DMS153 (cell line): Measurements from ENCODE around the gene AFF1.
A peak's percentile ranks its signal among the peaks of the same experiment; 100 is the strongest.

Experiments
- DNase-seq: peaks from one replicate; lab custom pipeline; 2025; lab: John Stamatoyannopoulos, UW

Gene AFF1

DNA sequence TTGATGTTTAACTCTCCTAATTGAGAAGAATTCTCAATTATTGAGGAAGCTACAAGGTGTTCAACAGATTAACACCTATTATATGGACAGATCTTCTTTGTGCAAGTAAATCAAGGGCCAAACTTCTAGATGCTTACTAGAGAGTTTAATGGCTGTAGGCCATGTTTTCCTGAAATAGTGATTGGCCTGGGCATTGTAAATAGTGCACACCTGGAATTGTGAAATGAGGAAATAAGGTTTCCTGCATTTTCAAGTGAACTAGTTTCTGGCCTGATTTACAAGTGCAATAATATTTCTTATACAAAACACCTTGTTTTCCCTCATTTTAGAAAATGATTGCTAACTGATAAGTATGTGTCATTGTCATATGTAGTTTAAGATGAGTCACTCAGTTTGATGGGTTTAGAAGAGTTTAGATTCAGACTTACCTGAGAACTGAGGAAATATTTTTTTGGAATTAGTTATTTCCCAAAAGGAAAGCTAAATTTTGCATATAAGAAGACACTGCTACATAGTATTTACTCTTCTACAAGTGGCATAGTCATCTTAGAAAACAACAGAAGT is 21.2 kb downstream of the AFF1 start:
- DNase-seq = no peak

DNA sequence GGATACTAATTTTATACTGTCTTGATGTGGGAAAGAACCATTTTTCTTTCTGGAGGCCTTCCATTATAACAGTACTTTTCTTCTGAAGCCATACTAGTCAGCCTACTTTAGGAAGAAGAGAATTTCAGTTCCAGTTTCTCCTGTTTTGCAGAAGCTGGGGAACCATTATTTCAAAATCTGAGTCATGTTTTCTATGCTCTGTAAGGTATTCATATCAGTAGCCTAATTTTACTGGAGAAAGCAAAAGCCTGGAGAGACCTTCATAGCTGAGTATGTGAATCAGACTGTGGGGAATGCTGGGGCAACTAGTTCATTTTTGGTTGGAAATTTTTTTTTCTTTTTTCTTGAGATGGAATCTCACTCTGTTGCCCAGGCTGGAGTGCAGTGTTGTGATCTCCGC is 22.4 kb downstream of the AFF1 start:
- no peak for DNase-seq

DNA sequence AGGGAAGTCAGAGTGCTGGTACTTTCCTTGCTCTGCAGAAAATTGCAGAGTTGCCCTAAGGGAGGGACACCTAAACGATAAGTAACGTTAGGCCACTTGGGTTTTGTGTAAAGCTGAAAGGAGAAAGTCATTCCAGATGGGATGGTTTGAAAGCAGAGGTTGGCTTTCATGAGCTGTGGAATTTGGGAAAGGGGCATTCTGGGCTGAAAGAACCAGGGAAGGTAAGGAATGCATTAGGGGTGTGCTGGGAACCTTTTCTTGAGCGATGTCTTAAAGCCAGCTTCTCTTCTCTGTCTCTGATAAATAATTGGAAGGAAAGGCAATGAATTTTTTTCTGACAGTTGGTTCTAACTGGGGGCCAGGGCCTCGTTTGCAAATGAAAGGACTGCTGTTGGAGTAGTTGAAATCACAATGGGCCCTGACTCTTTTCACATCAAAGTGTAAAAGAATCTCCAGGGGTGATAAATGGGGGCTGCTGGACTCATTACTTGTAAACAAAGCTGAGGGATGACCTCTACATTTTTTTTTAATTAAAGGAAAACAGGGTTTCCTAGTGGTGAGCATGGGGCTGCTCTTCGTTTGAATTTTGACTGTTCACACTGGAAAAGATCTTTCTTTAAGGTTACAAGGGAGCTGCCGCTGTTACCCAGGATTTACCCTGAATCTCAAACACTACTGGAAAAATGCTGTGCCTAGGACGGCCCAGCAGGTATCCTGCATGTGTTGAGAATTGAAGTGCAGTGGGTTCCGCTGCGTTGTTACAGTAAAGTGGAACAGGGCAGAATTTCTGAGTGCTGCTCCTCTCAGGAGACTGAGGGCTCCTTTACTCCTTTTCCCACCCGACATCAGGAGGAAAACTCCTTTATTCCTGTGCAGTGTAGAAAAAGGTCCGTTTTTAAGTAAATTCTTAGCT is 25.0 kb downstream of the AFF1 start:
- DNase-seq = no peak

DNA sequence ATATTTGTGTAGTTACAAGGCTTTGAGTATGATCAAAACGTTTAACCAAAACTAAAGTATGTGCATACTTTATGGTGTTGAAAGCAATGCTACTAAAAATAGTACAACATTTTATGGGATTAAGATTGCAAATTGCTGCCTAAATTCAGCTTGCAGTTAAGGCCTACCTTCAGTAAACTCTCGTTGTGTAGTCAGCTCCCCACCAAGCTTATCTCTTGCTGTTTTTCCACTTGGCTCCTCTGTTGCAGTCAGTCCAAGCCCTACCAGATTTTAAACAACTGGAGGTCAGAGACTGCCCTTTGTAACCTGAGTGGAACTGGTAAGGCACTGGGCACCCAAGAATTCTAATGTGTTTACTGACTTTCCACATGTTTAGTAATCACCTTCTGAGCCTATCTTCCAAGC is 25.7 kb downstream of the AFF1 start:
- DNase-seq = no peak

DNA sequence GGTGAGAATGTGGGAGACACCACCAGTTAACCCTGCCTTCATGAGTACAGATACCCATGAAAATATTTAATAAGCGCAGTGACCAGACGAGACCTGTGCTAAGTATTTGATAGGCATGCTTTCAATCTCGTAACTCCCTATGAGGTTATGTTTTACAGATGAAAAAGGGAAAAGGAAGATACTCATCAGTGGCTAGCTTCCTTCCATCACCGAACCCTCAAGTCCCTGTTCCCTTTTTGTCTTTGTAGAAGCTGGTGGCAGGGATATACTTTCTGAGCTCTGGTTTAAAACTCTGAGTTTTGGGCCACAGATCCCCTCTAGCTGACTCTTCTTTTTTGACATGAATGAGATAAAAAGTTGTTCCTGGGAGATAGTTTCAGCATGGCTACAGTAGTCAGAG is 26.3 kb downstream of the AFF1 start:
- DNase-seq = no peak

DNA sequence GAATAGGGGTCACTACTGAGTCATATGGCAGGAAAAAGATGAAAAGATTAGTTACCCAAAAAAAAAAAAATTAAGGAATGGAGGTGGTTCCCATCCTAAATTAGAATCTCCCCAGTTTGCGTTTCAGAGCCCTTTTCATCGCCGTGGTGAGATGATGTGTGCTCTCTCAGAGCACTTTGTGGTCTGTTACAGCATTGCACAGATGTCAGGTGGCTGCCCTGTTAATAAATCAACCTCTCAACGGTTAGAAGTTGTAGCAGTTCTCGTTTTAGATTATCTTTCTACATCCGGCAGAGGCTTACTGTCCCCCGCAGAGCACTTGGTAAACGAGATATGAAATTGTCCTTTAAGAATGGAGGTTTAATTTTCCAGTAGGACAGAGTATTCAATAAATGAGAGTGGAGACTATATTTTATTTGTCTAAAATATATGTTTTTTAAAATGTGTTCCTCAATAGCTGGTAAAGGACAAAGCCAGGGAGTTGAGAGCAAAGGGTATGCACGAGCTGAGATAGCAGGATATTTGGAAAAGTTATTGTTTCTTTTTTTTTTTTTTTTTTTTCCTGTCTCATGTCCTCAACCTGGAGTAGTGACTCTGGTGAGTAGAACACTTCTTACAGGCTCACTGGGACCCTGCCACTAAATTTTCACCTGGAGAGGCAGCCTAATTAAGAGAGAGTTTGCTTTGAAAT is 26.9 kb downstream of the AFF1 start:
- peak; percentile 81 for DNase-seq

DNA sequence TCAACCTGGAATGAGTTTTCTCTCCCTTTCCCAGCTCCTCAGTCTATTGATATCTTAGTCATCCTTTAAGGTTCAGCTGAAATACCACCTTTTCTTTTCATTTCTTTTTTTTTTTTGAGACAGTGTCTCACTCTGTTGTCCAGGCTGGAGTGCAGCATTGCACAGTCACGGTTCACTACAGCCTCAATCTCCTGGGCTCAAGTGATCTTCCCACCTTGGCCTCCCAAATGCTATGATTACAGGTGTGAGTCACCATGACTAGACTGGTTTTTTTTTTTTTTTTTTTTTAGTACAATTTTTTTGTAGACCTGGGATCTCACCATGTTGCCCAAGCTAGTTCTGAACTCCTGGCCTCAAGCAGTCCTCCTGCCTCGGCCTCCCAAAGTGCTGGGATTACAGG is 28.9 kb downstream of the AFF1 start:
- no peak for DNase-seq

DNA sequence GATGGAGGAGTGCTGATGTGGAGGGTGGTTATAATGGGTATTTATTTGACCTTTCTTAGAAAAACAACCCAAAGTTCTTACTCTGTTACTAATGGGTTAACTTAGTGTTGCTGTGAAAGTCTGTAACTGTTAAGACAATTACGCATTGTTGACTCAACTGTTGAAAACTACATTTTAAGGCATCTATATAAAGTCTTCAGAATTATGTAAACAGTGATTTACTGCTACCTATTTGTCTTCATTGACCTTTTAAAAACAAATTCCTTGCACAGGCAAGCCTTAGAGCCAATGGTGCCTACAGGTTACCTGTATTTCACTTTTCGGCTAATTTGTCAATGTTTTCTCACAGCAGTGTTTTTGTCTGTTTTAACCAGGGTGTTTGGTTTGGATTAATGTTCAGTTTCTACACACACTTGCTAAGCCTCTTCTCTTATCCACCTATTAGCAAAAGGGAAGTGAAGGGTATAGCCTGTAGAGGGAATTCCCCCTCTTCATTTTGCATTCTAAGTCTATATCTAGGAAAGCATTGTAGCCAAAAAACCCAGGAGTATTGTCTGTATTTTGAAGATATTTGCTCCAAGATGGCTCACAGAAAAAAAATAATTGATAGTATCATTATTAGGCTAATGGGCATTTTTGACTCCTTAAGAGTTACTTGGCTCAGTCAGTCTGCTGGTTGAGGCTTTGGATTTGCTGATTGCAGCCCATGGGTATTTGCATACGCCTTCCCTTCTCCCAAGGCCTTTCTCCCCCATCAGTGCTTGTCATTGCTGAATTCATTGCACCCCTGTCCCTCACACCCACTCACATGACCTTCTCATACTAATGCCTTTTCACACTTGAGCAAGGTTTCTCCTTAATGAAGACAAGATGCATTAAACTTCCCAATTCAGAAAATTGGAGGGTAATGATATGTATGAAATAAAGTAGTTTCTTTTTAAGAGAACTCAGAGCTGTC is 30.5 kb downstream of the AFF1 start:
- DNase-seq = no peak

DNA sequence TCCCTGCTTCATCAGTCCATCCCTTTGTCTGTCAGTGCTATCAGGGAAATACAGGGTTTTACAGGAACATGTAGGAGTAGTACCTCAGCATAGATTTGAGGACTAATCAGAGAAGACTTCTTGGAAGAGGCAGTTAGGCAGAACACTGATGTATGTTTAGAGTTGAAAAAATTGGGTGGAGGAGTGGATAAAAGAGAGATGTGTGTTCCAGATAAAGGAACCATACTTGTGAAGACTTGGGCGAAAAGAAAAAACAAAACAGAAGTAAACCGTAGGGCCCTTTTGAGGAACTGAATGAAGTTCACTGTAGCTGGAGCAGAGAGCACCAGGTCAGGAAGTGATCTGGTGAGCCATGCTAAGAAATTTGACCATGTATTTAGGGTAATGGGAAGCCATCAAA is 32.3 kb downstream of the AFF1 start:
- DNase-seq = no peak

DNA sequence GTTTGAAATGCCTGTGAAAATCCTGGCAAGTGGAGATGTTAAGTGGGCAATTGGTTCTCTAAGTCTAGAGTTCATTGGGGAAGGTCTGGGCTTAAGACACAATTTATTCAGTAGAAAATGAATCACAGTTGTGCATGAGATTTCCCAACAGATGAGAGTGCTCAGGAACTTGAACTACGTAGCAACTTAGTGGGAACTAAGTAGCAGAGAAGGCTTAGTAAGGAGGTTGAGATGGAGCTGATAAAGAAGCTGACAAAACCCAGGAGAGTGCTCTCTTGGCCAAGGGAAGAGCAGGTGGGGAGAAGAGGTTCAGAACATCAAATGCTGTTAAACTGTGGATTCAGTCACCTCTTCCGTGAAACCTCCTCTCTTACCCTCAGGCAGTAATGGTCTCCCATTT is 33.0 kb downstream of the AFF1 start:
- DNase-seq = no peak

DNA sequence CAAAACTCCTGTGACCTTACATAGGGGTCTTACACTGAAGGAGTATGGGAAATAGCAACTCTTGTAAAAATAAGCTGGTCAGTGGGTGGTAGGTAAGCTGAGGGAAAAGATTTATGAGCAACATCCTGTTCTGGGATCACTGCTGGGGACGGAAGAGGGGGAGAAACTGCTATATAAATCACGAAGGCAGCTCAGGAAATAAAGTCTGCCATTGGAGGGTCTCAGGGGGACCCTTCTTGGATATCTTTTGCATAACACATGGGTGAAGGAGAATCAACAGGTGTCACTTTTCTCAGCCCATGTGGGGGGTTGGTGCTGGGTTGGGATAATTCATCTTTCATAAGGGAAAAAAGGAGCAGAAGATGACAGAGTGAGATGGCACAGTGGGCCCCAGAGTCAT is 33.7 kb downstream of the AFF1 start:
- DNase-seq = no peak

DNA sequence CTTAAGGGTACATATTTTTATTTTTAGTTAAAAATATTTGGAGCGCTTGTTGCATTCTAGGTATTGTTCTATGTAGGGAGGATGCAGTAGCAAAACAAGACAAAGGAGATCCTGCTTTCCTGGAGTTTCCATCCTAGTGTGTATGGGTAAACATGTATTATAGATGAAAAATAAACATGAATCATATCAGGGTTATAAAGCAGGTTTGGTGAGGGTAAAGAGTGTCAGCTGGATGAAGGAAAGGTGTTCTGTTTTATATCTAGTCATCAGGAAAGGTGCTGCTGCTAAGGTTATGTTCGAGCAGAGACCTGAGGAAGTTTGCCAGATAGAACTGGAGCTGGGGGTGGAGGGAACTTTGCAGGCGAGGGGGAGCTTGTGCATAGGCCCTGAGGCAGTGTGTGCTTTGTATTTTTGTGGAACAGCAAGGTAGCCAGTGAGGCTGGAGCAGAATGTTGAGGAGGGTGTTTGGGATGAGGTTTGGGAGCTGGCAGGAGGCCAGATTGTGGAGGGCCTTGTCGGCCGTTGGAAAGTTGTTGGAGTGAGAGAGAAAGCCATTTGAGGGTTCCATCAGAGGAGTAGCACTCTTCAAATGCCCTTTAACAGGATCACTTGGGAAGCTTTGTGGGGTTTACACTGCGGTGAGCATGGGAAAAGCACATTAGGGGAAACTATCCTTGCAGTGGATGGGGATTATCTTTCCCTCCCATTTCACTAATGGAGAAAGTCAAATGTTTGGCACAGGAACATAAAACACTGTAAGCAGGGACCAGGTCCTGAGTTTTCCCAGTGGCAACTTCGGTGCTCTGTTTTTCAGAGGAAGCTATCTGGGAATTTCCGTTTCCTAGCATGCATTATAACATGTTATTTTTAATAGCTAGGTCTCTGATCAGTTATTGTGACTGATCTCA is 35.9 kb downstream of the AFF1 start:
- no peak for DNase-seq

DNA sequence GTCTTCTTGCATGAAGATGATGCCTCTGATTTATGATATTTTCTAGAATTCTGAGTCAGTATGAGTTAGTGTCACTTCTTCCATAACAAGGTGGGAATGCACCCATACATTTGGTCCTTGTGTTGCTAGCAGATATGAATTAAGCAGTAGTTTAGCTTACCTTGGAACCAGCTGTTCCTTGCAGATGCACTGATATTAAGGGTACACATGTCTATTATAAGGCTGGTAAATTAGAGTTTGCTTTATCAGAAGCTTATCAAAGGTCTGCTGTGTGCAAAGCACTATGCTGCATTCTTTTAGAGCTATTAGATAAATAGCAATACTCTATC is 36.5 kb downstream of the AFF1 start:
- no peak for DNase-seq

DNA sequence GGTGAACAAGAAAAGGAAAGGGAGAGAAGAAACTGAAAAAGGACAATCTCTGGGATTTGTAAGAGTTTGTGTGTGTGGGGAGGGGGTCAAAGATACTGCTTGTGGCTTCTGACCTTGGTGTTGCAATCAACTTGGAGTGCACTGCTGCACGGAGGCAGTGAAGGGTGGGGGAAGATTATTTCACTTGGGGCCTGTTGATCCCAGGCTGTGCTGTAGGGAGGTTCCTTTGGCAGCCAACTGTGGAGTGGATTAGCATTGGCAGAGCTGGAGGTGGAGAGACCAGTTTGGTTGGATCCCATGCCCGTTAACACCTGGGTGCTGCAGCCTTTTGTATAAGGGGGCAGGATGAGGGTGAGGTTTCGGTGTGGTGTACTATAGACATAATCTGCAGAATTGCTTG is 38.2 kb downstream of the AFF1 start:
- peak; percentile 66 for DNase-seq

DNA sequence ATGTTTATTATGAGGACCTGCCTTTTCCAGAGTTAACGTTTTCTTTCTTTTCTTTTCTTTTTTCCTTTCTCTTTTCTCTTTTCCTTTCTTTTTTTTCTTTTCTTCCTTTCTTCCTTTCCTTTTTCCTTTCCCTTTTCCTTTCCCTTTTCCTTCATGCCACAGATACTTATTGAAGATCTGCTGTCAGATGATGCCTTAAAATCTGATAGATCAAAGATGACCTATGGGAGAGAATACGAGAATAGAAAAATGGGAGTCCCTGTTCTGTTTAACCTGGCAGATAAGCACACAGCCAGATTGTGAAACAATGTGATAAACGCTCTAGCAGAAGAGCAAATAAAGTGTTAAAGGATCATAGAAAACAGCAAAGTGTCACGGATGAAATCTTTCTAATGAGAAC is 38.9 kb downstream of the AFF1 start:
- DNase-seq = no peak

DNA sequence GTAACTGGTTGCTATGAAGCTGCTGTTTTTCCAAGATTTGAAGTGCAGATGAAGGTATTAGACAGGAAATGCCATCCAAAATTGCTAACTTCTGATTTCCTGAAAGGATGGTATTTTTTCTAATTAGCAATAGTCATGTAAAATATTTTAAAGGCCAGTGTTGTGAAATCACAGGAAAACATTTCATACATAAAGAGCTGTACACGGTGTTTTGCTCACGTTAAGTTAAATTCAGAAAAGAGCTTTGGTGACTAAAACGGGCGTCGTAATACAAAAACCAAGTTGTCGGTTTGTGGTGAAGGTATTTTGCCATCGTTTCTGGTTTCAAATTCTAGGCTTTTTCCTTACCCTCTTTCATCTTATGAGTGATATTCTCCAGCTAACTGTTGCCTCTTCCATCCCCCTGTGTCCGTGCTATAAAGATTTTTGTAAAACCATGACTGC is 39.8 kb downstream of the AFF1 start:
- DNase-seq = no peak

DNA sequence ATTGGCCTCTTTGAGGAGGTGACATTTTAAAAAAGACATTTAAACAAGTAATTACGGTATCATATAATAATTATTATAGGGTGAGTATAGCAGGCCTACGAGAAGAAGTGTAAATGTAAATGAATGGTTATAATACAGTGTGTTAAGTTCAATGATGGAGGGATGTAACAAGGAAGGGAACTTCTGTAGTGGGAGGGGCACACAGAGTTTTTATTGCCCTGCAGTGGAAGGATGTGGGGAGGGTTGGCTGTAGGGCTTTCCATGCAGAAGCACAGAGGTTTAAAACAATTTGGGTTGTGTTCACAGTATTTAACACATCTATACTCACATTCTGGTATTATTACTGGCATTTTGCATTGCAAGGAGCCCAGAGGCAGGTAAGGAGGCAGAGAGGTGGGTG is 41.1 kb downstream of the AFF1 start:
- no peak for DNase-seq

DNA sequence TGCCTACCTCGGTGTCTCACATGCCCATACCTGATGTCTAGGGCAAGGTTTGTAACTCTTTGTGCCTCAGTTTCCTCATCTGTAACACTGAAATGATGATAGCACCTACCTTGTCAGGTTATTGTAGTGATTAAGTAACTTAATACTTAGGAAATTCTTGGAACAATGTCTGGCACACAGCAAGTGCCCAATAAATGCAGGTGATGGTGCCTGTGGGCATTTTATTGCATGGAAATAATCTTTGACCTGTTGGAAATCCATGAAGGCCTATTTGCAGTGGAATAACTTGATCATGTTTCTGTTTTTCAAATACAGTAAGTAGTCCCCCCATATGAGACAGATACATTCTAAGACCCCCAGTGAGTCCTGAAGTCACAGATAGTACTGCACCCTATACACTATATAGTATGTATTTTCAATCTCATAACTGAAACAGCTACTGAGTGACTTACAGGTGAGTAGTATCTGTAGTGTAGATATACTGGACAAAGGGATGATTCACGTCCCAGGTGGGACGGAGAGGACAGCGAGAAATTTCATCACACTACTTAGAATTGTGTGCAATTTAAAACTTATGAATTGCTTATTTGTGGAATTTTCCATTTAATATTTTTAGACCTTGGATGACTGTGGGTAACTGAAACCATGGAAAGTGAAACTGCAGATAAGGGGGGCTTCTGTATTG is 42.1 kb downstream of the AFF1 start:
- no peak for DNase-seq

DNA sequence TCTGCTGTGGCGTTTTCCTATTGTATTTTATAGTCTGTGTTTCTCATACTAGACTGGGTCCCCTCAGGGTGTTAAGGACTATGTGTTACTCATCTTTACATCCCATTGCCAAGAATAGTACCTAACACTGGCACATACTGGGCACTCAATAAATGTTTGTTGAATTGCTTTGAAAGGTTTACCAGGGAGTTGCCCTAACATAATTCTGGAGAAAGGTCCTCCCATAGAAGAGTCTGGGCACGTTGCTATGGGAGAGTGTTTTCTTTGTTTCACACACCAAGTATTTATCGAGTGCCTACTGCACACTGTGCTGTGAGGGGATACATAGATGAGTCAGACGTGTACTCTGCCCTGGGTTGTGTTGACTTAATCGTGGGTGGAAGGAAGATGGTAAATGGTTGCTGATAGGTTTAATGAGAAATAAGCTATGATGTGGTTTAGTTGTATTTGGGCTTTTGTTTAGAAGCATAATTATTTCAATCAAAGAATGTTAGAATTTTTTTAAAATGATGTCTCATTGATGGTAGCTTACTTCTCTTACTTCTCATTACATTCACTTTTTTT is 42.9 kb downstream of the AFF1 start:
- DNase-seq = peak; percentile 91

DNA sequence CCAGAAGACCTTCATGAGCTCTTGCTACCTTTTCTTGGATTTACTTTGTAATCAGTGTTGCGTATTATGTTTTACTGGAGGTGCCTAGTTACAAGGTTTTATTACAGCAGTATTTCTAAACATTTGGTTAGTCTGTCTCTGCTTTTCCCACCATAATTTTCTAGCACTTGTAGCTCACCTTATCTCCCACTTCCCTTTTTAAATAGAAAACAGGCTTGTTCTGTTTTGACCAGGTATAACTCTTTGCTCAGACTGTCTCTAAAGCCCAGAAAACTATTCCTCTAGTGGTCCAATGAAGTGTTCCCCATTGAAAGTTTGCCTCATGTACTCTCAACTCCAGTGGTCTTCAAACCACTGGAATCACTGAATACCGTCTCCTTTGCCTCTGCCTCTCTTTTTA is 43.9 kb downstream of the AFF1 start:
- DNase-seq = no peak
